Nephron progenitor cell (in vitro differentiated cells): ENCODE measurements around the gene CPT2.

Source experiments
- DNase-seq: peaks from one replicate; pipeline ENCODE4 v3.0.0; 2021
- H3K27ac Mint-ChIP-seq: 2 replicates; pipeline ENCODE4 v1.8.0; 2021; ENCODE audit warnings: mild to moderate bottlenecking, moderate library complexity, mixed read lengths
- H3K27me3 Mint-ChIP-seq: 2 replicates; pipeline ENCODE4 v1.8.0; 2021; ENCODE audit warnings: mild to moderate bottlenecking, low read depth, mixed read lengths; ENCODE audit not compliant: poor library complexity
- H3K36me3 Mint-ChIP-seq: 2 replicates; pipeline ENCODE4 v1.8.0; 2021; ENCODE audit warnings: low read depth, mixed read lengths
- H3K4me1 Mint-ChIP-seq: 2 replicates; pipeline ENCODE4 v1.8.0; 2021; ENCODE audit warnings: mixed read lengths
- H3K4me3 Mint-ChIP-seq: 2 replicates; pipeline ENCODE4 v1.8.0; 2021; ENCODE audit warnings: mild to moderate bottlenecking, moderate library complexity, mixed read lengths
- H3K9me3 Mint-ChIP-seq: 2 replicates; pipeline ENCODE4 v1.8.0; 2021; ENCODE audit warnings: mild to moderate bottlenecking, moderate library complexity, mixed read lengths
- TF ChIP-seq, protein P1 (sequence below): fragments of 200-600 bp; sonication (generic); IDR thresholded peaks from 2 replicates; pipeline ENCODE4 v1.5.0; 2021; ENCODE audit warnings: antibody characterized with exemption

Gene CPT2

DNA sequence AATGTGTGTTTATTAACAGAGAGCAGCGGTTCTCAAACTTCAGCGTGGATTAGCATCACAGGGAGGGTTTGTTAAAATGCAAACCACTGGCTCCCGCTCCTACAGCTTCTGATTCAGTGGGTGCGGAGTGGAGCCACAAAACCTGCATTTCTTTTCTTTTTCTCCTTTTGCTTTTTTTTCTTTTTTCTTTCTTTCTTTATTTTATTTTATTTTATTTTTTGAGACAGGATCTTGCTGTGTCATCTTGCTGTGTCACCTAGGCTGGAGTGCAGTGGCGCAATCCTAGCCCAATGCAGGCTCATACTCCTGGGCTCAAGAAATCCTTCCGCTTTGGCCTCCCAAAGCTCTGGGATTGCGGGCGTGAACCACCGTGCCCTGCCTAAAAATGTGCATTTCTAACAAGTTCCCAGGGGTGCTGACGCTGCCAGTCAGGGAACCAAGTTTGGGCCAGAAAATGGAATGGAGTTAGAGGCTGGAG is 33.3 kb upstream of the CPT2 start:
- H3K27ac Mint-ChIP-seq = no peak overlapping the region
- TF ChIP-seq, protein P1, sequence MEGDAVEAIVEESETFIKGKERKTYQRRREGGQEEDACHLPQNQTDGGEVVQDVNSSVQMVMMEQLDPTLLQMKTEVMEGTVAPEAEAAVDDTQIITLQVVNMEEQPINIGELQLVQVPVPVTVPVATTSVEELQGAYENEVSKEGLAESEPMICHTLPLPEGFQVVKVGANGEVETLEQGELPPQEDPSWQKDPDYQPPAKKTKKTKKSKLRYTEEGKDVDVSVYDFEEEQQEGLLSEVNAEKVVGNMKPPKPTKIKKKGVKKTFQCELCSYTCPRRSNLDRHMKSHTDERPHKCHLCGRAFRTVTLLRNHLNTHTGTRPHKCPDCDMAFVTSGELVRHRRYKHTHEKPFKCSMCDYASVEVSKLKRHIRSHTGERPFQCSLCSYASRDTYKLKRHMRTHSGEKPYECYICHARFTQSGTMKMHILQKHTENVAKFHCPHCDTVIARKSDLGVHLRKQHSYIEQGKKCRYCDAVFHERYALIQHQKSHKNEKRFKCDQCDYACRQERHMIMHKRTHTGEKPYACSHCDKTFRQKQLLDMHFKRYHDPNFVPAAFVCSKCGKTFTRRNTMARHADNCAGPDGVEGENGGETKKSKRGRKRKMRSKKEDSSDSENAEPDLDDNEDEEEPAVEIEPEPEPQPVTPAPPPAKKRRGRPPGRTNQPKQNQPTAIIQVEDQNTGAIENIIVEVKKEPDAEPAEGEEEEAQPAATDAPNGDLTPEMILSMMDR = no peak
- H3K9me3 Mint-ChIP-seq = no peaks in the 10 kb centered on the region
- peaks cover 15% of the 10 kb centered on the region for H3K27me3 Mint-ChIP-seq
- no peak overlapping the region for H3K4me3 Mint-ChIP-seq
- no peak for DNase-seq
- H3K4me1 Mint-ChIP-seq = no peaks in the 10 kb centered on the region
- no peaks in the 10 kb centered on the region for H3K36me3 Mint-ChIP-seq

DNA sequence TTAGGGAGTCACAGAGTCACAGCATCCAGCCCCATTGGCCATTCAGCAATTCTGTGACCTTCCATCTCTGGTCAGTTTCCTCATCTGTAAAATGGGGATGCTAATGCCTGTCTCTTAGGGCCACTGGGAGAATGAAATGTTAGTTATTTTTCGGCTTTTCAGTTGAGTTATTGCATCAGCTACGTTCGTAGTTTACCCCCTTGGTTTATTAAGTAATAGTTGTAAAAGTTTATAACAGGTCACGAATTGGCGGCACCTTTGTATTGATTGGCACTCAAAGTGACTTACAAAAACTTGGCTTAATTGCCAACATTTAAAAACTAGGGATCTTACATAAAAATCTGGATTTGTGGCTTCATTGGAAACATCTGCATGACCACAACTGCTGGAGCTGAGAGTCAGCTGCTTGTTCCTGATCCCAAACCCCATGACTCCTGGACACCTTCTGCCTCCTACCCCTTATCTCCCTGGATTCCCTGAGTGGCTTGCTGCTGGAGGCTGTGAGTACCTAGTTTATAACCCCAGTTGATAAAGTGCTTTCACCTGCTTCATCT is 31.1 kb upstream of the CPT2 start:
- Mint-ChIP-seq H3K4me1 (no peaks in the 10 kb centered on the region), H3K27me3 (peaks cover 18% of the 10 kb centered on the region), H3K36me3 (no peaks in the 10 kb centered on the region), H3K4me3 (no peak overlapping the region), H3K9me3 (no peaks in the 10 kb centered on the region), H3K27ac (no peak overlapping the region)
- DNase-seq = no peak
- TF ChIP-seq, protein P1 = no peak

DNA sequence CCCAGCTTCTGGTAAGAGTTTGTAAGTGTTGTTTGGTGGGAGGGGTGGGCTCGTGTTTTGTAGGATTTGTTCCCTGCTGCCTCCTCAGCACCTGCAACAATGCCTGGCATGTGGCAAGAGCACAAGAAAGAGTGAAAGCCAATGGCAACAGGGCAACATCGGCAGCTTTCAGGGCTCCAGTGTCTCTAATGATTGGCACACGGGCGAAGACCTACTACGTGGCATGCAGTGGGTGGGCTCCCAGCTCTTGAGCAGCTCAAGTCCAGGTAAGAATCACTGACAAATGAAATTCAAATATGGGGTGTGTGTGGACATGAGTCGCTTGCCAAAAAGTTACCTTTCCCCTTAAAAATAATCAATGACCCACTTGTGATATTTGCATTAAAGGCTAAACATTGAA is 30.3 kb upstream of the CPT2 start:
- H3K9me3 Mint-ChIP-seq = no peaks in the 10 kb centered on the region

DNA sequence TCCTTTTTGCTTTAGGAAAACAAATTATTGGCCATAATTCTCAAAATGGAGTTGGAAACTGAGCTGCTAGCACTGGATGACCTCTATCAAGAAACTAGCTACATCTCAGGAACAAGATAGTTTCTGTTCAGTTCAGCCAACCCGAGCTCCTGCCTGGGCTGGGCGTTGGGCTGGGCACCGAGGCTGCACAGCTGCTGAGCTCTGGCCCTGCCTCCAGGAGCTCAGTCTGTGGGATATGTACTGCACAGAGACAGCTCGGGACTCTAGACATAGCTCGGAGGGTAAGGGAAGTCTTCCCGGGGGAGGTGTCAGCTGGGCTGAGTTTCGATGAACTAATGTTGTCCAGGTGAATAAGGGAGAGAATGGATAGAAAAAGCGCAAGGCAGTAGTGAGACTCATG is 29.7 kb upstream of the CPT2 start:
- no peaks in the 10 kb centered on the region for H3K36me3 Mint-ChIP-seq
- TF ChIP-seq, protein P1 = no peak
- H3K4me3 Mint-ChIP-seq = no peak overlapping the region
- H3K4me1 Mint-ChIP-seq = no peaks in the 10 kb centered on the region
- no peak overlapping the region for H3K27ac Mint-ChIP-seq
- no peak for DNase-seq
- H3K9me3 Mint-ChIP-seq = no peaks in the 10 kb centered on the region
- peaks cover 16% of the 10 kb centered on the region for H3K27me3 Mint-ChIP-seq

More for the DNA sequence above, 30.3 kb upstream of the CPT2 start:
- Mint-ChIP-seq H3K27ac (no peak overlapping the region), H3K27me3 (peaks cover 16% of the 10 kb centered on the region), H3K36me3 (no peaks in the 10 kb centered on the region), H3K4me1 (no peaks in the 10 kb centered on the region), H3K4me3 (no peak overlapping the region)
- TF ChIP-seq, protein P1 = no peak
- DNase-seq = no peak

DNA sequence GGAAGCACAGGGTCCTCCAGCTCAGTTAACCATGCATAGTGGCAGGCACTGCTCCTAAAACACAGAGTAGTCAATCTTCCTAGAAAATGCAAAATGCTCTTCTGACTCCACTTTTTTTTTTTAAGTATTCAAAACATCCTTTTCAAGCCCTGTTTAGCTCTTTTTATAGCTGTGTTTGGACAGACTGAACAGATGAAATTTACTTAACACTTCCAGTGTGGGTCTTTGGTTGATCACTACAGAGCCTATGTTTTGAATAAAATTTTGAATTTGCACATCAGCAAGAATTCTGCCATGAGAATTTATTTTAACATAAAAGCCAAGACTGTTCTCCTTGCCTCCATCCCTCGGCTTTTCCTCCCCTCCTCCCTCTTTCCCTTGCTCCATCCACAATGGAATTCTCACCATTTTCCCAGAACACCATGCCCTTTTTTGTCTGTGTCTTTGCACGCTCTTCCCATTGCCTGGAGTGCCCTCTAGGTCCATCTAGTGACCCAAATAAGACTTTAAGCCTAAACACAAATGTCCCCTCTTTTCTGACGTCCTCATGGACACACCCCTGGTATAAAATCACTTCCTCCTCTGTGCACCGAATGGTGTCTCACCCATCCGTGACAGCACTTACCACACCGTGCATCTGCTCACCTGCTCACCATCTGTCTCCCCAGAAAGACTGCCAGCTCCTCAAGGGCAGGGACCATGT is 24.0 kb upstream of the CPT2 start:
- H3K27me3 Mint-ChIP-seq = peaks cover 18% of the 10 kb centered on the region
- DNase-seq = no peak
- TF ChIP-seq, protein P1 = no peak
- no peaks in the 10 kb centered on the region for H3K36me3 Mint-ChIP-seq
- H3K27ac Mint-ChIP-seq = peak overlapping the region; percentile 23
- peaks cover 17% of the 10 kb centered on the region for H3K4me1 Mint-ChIP-seq
- no peak overlapping the region for H3K4me3 Mint-ChIP-seq
- H3K9me3 Mint-ChIP-seq = no peaks in the 10 kb centered on the region
